Chondrocyte (in vitro differentiated cells): ENCODE measurements around the gene DNAJB8. TPM values are rescaled to one million over a fixed set of nuclear protein-coding genes. Genes with fewer than 3 reads are reported as not detected.

Source experiments
- DNase-seq: peaks from one replicate; pipeline ENCODE4 v3.0.0; 2021; ENCODE audit warnings: mixed read lengths, low spot score
- H3K27ac Mint-ChIP-seq: one replicate; pipeline ENCODE4 v1.8.0; 2021; ENCODE audit warnings: mild to moderate bottlenecking, moderate library complexity, mixed read lengths; ENCODE audit not compliant: unreplicated experiment
- H3K27me3 Mint-ChIP-seq: 2 replicates; pipeline ENCODE4 v1.8.0; 2021; ENCODE audit warnings: low read depth, mixed read lengths
- H3K36me3 Mint-ChIP-seq: 2 replicates; pipeline ENCODE4 v1.8.0; 2021; ENCODE audit warnings: low read depth, mixed read lengths
- H3K4me1 Mint-ChIP-seq: 2 replicates; pipeline ENCODE4 v1.8.0; 2021; ENCODE audit warnings: low read depth, mild to moderate bottlenecking, mixed read lengths
- H3K4me3 Mint-ChIP-seq: one replicate; pipeline ENCODE4 v1.8.0; 2021; ENCODE audit warnings: mild to moderate bottlenecking, moderate library complexity, mixed read lengths; ENCODE audit not compliant: unreplicated experiment
- H3K9me3 Mint-ChIP-seq: 2 replicates; pipeline ENCODE4 v1.8.0; 2021; ENCODE audit warnings: low read depth, mixed read lengths
- CTCF ChIP-seq: fragments of 200-600 bp; sonication (generic); IDR thresholded peaks from 2 replicates; pipeline ENCODE4 v1.5.0; 2021; ENCODE audit warnings: antibody characterized with exemption, mild to moderate bottlenecking, moderate library complexity
- total RNA-seq: library from RNA; stranded (reverse); gene quantifications from 3 replicates; pipeline ENCODE4 v1.2.1, GENCODE V29; 2021

DNAJB8 gene
- total RNA-seq, 1 donor from 2014 or later, result not detected

- H3K36me3 Mint-ChIP-seq, result peaks cover 10% of the 10 kb centered on the region
- no peak for TF ChIP-seq CTCF
- H3K27ac Mint-ChIP-seq, result no peak overlapping the region
- peaks cover 8% of the 10 kb centered on the region for H3K9me3 Mint-ChIP-seq
- H3K27me3 Mint-ChIP-seq, result peaks cover 27% of the 10 kb centered on the region
- no peak overlapping the region for H3K4me3 Mint-ChIP-seq
- no peak for DNase-seq
- peaks cover 5% of the 10 kb centered on the region for H3K4me1 Mint-ChIP-seq
These were observed 44.7 kb downstream of the DNAJB8 start for GRCh38 chr3:128421966-128422365.

- H3K27ac Mint-ChIP-seq, result no peak overlapping the region
- H3K36me3 Mint-ChIP-seq, result peaks cover 10% of the 10 kb centered on the region
- H3K9me3 Mint-ChIP-seq, result peaks cover 8% of the 10 kb centered on the region
- no peak overlapping the region for H3K4me3 Mint-ChIP-seq
- peaks cover 31% of the 10 kb centered on the region for H3K27me3 Mint-ChIP-seq
- peaks cover 11% of the 10 kb centered on the region for H3K4me1 Mint-ChIP-seq
- no peak for DNase-seq
- no peak for TF ChIP-seq CTCF
These were observed 45.3 kb downstream of the DNAJB8 start for GRCh38 chr3:128421439-128421836.

DNA sequence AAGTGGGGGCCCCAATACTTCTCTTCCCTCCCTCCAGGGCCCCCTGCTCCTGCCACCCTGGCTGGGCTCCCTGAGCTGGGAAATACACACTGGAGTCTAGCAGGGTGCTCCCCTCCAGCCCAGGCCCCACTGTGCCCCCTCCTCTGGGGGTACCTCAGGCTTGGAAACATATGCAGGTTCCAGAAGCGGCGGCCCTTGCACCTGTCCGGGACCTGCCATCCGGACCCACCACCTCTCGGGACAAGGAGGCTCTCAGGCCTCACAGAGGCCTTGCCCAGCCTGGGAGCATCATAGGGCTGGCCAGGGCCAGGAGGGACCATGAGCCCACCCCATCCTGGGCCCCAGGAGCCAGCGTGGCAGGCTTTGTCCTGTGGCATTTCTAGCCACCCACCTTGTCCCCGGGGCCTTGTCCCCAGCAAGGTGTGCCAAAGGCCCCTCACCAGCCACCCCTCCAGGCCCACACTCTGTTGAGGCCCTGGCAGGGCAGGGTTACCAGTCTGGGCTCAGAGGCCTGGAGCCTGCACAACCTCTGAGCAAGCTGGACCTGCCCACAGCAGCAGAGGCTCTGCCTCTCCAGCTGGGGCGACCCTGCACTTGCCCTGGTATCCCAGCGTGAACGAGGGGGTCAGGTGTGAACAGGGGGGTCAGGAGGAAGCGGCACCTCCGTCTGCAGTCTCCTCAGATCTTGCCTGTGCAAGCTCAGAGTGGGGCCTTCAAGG is 45.8 kb downstream of the DNAJB8 start:
- peaks cover 10% of the 10 kb centered on the region for H3K36me3 Mint-ChIP-seq
- H3K27ac Mint-ChIP-seq, result no peak overlapping the region
- H3K27me3 Mint-ChIP-seq, result peaks cover 32% of the 10 kb centered on the region
- H3K4me1 Mint-ChIP-seq, result peaks cover 12% of the 10 kb centered on the region
- TF ChIP-seq CTCF, result no peak
- DNase-seq, result no peak
- no peak overlapping the region for H3K4me3 Mint-ChIP-seq
- peaks cover 8% of the 10 kb centered on the region for H3K9me3 Mint-ChIP-seq

DNA sequence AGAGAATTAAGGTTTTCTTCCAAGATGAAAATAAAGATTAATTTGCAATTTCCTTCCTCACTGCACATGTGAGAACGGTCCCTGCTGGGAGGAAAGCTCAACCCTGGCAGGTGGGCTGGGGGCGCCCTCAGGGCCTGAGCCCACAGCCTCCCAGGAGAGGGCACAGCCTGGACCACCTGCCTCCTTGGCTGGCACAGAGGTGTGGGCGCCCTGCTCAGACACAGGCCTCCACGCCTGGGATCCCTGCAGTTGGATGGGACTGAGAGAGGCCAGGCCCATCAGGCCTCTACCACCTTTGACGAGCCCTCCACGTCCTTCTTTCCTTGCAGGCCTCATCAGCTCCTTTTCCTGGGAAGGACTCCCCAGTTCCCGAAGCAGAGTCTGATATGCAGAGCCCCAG is 46.4 kb downstream of the DNAJB8 start:
- TF ChIP-seq CTCF, result no peak
- H3K9me3 Mint-ChIP-seq, result peaks cover 8% of the 10 kb centered on the region
- peaks cover 10% of the 10 kb centered on the region for H3K36me3 Mint-ChIP-seq
- no peak overlapping the region for H3K27ac Mint-ChIP-seq
- peaks cover 30% of the 10 kb centered on the region for H3K27me3 Mint-ChIP-seq
- H3K4me3 Mint-ChIP-seq, result no peak overlapping the region
- peaks cover 12% of the 10 kb centered on the region for H3K4me1 Mint-ChIP-seq
- no peak for DNase-seq

- Mint-ChIP-seq H3K9me3 (peaks cover 8% of the 10 kb centered on the region), H3K27ac (no peak overlapping the region), H3K4me1 (peaks cover 12% of the 10 kb centered on the region), H3K4me3 (no peak overlapping the region), H3K27me3 (peaks cover 20% of the 10 kb centered on the region), H3K36me3 (peaks cover 13% of the 10 kb centered on the region)
- TF ChIP-seq CTCF, result no peak
- DNase-seq, result no peak
These were observed 47.4 kb downstream of the DNAJB8 start for GRCh38 chr3:128419311-128419710.
